B cell (primary cell): ENCODE data around the gene ASIP. TPM values are rescaled to one million over a fixed set of nuclear protein-coding genes. Genes with fewer than 3 reads are reported as not detected.
A peak's percentile ranks its signal among the peaks of the same experiment; 100 is the strongest.

ENCODE experiments used
- ATAC-seq: fragments of 200-7000 bp; cut with Tn5 transposase; one replicate; pipeline ENCODE4 v1.10.0; 2021; ENCODE audit warnings: low read depth, mild to moderate bottlenecking, moderate number of reproducible peaks, moderate library complexity
- CTCF ChIA-PET: fragments of 350-600 bp; sonication (Branson Sonifier 250); formaldehyde crosslinking; loops from one replicate; lab custom pipeline; 2021; ENCODE audit warnings: antibody characterized with exemption, inconsistent platforms; lab: Charles Lee
- POLR2A ChIA-PET: fragments of 350-600 bp; sonication (Branson Sonifier 250); formaldehyde crosslinking; loops from one replicate; lab custom pipeline; 2021; ENCODE audit warnings: antibody characterized with exemption; lab: Charles Lee
- DNase-seq: peaks from one replicate; pipeline ENCODE4 v3.0.0; 2013
- H2AFZ ChIP-seq: 2 replicates; pipeline ENCODE4 v1.6.1; 2012; ENCODE audit warnings: mild to moderate bottlenecking, low read depth, low read length; ENCODE audit not compliant: insufficient read depth, poor library complexity, severe bottlenecking
- H3K27ac ChIP-seq, 2 donors: 1 replicate in 1 of 2; 2 replicates in 1 of 2; pipeline ENCODE4 v1.5.1; 2012 to 2013; ENCODE audit warnings: low read length in 2 of 2, mild to moderate bottlenecking in 2 of 2, moderate library complexity in 1 of 2
- H3K27me3 ChIP-seq, 4 experiments: fragments of 200-600 bp in 1 of 4; sonication (generic) in 1 of 4; replicated peaks in 1 of 4; 1 replicate in 2 of 4; 2 replicates in 2 of 4; pipeline versions ENCODE4 v1.6.1 to v1.7.0; 2013 to 2016; ENCODE audit warnings: low read length in 3 of 4, mild to moderate bottlenecking in 2 of 4, mixed read lengths in 1 of 4, moderate library complexity in 1 of 4; ENCODE audit not compliant: insufficient read depth in 4 of 4, control insufficient read depth in 3 of 4; ENCODE audit errors: control extremely low read depth in 1 of 4
- H3K36me3 ChIP-seq, 2 experiments: replicated peaks in 1 of 2; 1 replicate in 1 of 2; 2 replicates in 1 of 2; pipeline versions ENCODE4 v1.6.1 to v1.7.1; 2013; ENCODE audit warnings: low read length in 1 of 2; ENCODE audit not compliant: insufficient read depth in 2 of 2, control insufficient read depth in 1 of 2; ENCODE audit errors: control extremely low read depth in 1 of 2, extremely low read depth in 1 of 2
- H3K4me1 ChIP-seq, 2 donors: fragments of 200-600 bp in 1 of 2; sonication (generic) in 1 of 2; 1 replicate in 1 of 2; 2 replicates in 1 of 2; pipeline versions ENCODE4 v1.5.1 to v1.6.1; 2013 to 2017; ENCODE audit warnings: low read length in 2 of 2; ENCODE audit not compliant: control insufficient read depth in 2 of 2, insufficient read depth in 2 of 2
- H3K4me2 ChIP-seq: replicated peaks from 2 replicates; pipeline ENCODE3; 2012; ENCODE audit warnings: mild to moderate bottlenecking, low read depth, low read length; ENCODE audit not compliant: poor library complexity, severe bottlenecking
- H3K4me3 ChIP-seq, 5 experiments: fragments of 200-600 bp in 1 of 5; sonication (generic) in 1 of 5; 1 replicate in 3 of 5; 2 replicates in 2 of 5; pipeline versions ENCODE4 v1.5.1 to v1.7.0; 2011 to 2016; ENCODE audit warnings: low read length in 4 of 5, mild to moderate bottlenecking in 4 of 5, low read depth in 2 of 5, control low read depth in 1 of 5, moderate library complexity in 1 of 5; ENCODE audit not compliant: insufficient read depth in 1 of 5; ENCODE audit errors: control extremely low read depth in 1 of 5, extremely low read depth in 1 of 5
- H3K79me2 ChIP-seq: fragments of 200-600 bp; sonication (generic); one replicate; pipeline ENCODE4 v1.6.0; 2016; ENCODE audit warnings: low read length; ENCODE audit not compliant: control insufficient read depth, insufficient read depth
- H3K9ac ChIP-seq: fragments of 200-600 bp; sonication (generic); 2 replicates; pipeline ENCODE4 v1.6.1; 2017; ENCODE audit warnings: mild to moderate bottlenecking, low read length, moderate library complexity
- H3K9me3 ChIP-seq, 3 donors: one replicate each; pipeline versions ENCODE4 v1.6.1 to v1.7.1; 2013; ENCODE audit warnings: low read length in 2 of 3; ENCODE audit not compliant: control insufficient read depth in 2 of 3, insufficient read depth in 1 of 3; ENCODE audit errors: control extremely low read depth in 1 of 3
- H4K20me1 ChIP-seq: 2 replicates; pipeline ENCODE4 v1.6.0; 2012; ENCODE audit warnings: mild to moderate bottlenecking, low read length; ENCODE audit not compliant: insufficient read depth, control insufficient read depth, poor library complexity, severe bottlenecking
- H3K27ac Mint-ChIP-seq: one replicate; pipeline ENCODE4 v1.8.0; 2021; ENCODE audit warnings: mixed read lengths
- H3K27me3 Mint-ChIP-seq: one replicate; pipeline ENCODE4 v1.8.0; 2021; ENCODE audit warnings: mixed read lengths
- H3K4me1 Mint-ChIP-seq: one replicate; pipeline ENCODE4 v1.8.0; 2021; ENCODE audit warnings: mixed read lengths
- H3K4me3 Mint-ChIP-seq: one replicate; pipeline ENCODE4 v1.8.0; 2021; ENCODE audit warnings: mixed read lengths
- H3K9me3 Mint-ChIP-seq: one replicate; pipeline ENCODE4 v1.8.0; 2022; ENCODE audit warnings: mixed read lengths; ENCODE audit not compliant: insufficient read depth
- CTCF ChIP-seq: fragments of 200-600 bp; IDR thresholded peaks from one replicate; pipeline ENCODE4 v1.8.0; 2022; ENCODE audit warnings: antibody characterized with exemption, mild to moderate bottlenecking
- EZH2 ChIP-seq: IDR thresholded peaks from 2 replicates; pipeline ENCODE4 v1.6.1; 2012; ENCODE audit warnings: borderline replicate concordance, low read depth, mild to moderate bottlenecking, moderate library complexity, low read length; ENCODE audit not compliant: insufficient read depth, poor library complexity, severe bottlenecking
- WGBS: methylation state at CpG from one replicate; pipeline ENCODE4 v1.1.5; 2013; ENCODE audit warnings: missing lambda C conversion rate; ENCODE audit not compliant: insufficient coverage; 5-methylcytosine and 5-hydroxymethylcytosine counted together
- intact Hi-C: fragments of 100-400 bp; cut with micrococcal nuclease; formaldehyde crosslinking; loops from one replicate; pipeline ENCODE4 v1.10.0; 2022
- polyA plus RNA-seq: library from polyadenylated mRNA; depleted of rRNA; stranded (reverse); fragments of >200 nt; gene quantifications from 2 replicates; pipeline ENCODE4 v1.2.3, GENCODE V29; 2012
- total RNA-seq, 2 donors: library from RNA; stranded (reverse); fragments of 120-200 nt in 1 of 2; gene quantifications; 1 replicate in 1 of 2; 2 replicates in 1 of 2; pipeline versions ENCODE4 v1.2.3 to v1.2.4, GENCODE V29; 2013 to 2022

Gene ASIP
- total and polyA plus RNA-seq, 2 donors (not counting 1 experiment from before 2014, with no cell fraction given), result 0.24 TPM; not detected in 1

- peak overlapping the region; percentile 50 for H3K27ac Mint-ChIP-seq
These were observed 71.5 kb downstream of the ASIP start for GRCh38 chr20:34312544-34313217.

More at GRCh38 chr20:34312544-34313217, 71.5 kb downstream of the ASIP start:
- intact Hi-C loops, result loop anchor here (1.0 to 5.0 kb wide), 9 partner anchors 9 to 648 kb away; partner anchors contain the start of genes AHCY, DYNLRB1 and ITCH
- peaks cover 17 to 20% of the 10 kb centered on the region in 2 donors for H3K4me1 ChIP-seq
- H3K79me2 ChIP-seq, result no peaks in the 10 kb centered on the region
- H3K9me3 Mint-ChIP-seq, result no peaks in the 10 kb centered on the region
- POLR2A ChIA-PET, result interaction anchor here (0.5 to 0.7 kb wide), 5 partner anchors 10 to 351 kb away, joined by 3 to 9 read pairs (median 4); no protein-coding TSS in a partner anchor
- H2AFZ ChIP-seq, result peak overlapping the region; percentile 53
- peak overlapping the region; percentile 55 for H3K4me2 ChIP-seq
- H3K27me3 ChIP-seq, result peaks cover 0 to 18% (median 13%) of the 10 kb centered on the region in 4 experiments
- 2% methylated on average over 10 of the region's 14 CpGs for WGBS
- H3K4me3 ChIP-seq, result no peak overlapping the region
- peaks cover 13% of the 10 kb centered on the region for H3K27me3 Mint-ChIP-seq
- H3K27ac ChIP-seq, result no peak overlapping the region
- CTCF ChIA-PET, result interaction anchor here (0.5 to 5.0 kb wide), 91 partner anchors 9 to 1522 kb away, joined by 3 to 135 read pairs (median 4); partner anchors contain the start of genes AHCY, DYNLRB1, ITCH and MAP1LC3A
- peak; percentile 100 for TF ChIP-seq CTCF
- TF ChIP-seq EZH2, result no peak
- H3K9me3 ChIP-seq, result peaks cover 0 to 3% (median 0%) of the 10 kb centered on the region in 3 donors
- no peaks in the 10 kb centered on the region for H3K36me3 ChIP-seq
- no peaks in the 10 kb centered on the region for H4K20me1 ChIP-seq
- DNase-seq (peak; percentile 90), ATAC-seq (peak; percentile 100)
- no peak overlapping the region for H3K9ac ChIP-seq
- peak overlapping the region; percentile 32 for H3K4me3 Mint-ChIP-seq
- H3K4me1 Mint-ChIP-seq, result peaks cover 16% of the 10 kb centered on the region
